Activated T-cell treated with anti-CD3 and anti-CD28 coated beads, Interleukin-2, amount 50 U/mL, for 48 hours (primary cell): ENCODE measurements around the gene SUPT6H.
A peak's percentile ranks its signal among the peaks of the same experiment; 100 is the strongest.

ENCODE experiments used
- DNase-seq, 2 experiments: peaks; one replicate each; pipeline ENCODE4 v3.0.0-alpha.2; 2020

Gene SUPT6H

GRCh38 chr17:28737770-28738679, 76.0 kb downstream of the SUPT6H start:
- DNase-seq = no peak

GRCh38 chr17:28738680-28739384, 76.8 kb downstream of the SUPT6H start:
- peak; percentile 57 to 65 for DNase-seq

DNA sequence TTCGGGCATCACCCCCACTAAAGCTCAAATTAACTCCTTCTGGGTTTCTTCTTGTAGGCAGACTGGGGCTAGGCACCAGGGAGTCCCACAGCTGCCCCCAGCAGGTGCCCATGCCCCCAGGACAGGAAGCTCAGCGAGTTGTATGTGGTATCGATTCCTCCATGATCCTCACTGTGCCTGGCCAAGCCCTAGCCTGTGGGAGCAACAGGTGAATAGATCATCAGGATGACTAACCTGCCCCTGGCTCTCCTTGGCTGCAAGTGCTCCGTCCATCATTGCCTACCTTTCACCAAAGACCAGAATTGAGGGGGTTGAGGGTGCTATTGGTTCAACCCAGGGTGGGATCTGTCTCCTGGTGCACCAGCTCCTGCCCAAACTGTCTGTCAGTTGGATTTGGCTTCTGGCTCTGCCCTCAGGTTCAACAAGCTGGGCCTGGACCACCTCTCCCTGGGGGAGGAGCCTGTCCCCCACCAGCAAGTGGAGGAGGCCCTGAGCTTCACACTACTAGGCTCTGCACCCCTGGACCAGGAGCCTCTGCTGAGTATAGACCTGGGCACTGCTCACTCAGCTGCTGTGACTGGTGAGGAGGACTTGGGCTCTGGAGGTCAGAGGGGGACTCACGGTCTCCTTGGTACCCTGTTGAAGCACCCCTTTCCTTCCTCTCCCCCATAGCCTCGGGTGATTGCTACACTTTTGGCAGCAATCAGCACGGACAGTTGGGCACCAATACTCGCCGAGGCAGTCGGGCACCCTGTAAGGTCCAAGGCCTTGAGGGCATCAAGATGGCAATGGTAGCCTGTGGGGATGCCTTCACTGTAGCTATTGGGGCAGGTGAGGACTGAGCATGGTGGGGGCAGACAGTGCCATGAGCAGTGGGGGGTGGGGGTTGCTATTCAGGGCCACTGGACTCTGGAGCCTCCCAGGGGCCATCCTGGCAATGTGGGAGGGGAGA, 78.7 kb downstream of the SUPT6H start:
- no peak for DNase-seq

GRCh38 chr17:28741358-28742349, 79.6 kb downstream of the SUPT6H start:
- no peak for DNase-seq

DNA sequence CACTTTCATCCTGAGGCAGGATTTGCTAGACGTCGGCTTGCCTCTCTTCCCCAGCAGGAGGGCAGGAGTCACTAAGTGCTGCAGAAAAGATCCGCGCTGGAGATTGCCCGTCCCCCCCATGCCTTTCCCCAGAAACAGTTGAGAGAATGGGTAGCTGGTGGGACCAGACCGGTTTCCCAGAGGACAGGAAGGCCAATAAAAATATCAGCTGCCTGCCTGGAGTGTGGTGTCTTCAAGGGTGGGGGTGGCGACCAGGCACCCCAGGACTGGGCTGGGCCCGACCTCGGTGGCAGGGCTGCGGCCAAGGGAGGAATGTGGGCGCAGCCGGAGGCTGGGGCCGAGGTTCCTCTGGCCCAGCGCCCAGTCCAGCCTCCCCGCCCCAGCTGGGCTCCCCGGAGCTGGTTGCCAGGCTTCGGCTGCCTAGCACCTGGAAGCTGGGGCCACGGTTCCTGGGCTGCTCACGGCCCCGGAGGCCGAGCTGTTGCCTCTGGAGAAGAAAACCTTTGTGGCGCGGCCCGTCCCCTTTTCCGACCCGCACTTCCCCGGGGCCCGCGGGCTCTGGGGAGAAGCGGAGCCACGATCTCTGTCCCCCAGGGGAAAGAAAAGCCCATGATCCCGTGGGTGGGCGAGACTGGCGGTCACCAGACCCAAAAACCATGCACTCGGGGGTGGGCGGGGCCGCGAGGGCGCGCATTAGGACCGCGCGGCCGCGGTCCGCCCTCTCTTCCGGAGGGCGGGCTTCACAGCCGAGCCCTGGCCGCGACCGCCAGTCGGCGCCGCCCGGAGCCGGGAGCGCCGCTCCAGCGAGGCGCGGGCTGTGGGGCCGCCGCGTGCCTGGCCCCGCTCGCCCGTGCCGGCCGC, 81.5 kb downstream of the SUPT6H start, which contains the start of gene TRAF4:
Gene TRAF4, plus strand, starts transcription at position 769 of the 861 bp plus-strand sequence. CDS start 102 bp downstream, outside the sequence.
- peak; percentile 90 for DNase-seq

GRCh38 chr17:28744104-28744971, 82.3 kb downstream of the SUPT6H start:
- DNase-seq = peak; percentile 81 to 83

DNA sequence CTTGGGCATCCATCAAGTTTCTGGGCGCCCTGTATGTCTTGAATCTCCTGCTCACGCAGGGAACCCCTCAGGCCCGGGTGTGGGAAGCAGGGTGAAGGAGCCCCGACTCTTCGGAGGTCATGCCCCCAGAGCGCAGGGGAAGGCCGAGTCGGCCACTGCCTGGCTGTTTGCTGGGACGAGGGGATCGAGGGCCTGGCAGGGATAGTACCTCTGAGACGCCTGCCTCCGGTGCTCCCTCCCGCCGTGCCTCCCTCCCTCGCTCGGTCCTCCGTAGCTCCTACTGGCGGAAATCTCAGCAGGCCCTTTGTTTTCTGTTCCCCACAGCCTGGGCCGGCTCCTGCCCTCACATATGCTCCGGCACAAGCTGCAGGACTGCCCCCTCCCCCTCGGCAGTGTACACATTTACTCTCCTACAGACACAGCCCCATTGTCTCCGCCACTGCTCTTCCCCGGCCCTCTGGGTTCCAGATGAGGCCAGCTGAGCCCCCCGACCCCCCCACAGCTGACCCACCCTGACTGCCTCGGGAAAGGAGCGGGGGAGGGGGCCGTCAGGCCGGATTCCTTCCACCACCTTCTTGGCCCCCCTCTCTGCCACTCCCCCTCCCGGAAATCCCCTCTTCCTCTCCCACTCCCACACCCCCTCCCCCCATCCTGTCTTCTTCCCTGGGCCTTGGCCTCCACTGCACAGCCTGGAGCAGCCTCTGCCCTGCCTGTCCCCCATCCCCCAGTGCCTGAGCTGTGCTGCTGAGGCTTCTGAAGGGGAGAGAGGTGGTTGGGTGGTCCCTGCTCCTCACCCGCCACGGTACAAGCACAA, 83.2 kb downstream of the SUPT6H start:
- DNase-seq = peak in 1 of 2 experiments; percentile 57

DNA sequence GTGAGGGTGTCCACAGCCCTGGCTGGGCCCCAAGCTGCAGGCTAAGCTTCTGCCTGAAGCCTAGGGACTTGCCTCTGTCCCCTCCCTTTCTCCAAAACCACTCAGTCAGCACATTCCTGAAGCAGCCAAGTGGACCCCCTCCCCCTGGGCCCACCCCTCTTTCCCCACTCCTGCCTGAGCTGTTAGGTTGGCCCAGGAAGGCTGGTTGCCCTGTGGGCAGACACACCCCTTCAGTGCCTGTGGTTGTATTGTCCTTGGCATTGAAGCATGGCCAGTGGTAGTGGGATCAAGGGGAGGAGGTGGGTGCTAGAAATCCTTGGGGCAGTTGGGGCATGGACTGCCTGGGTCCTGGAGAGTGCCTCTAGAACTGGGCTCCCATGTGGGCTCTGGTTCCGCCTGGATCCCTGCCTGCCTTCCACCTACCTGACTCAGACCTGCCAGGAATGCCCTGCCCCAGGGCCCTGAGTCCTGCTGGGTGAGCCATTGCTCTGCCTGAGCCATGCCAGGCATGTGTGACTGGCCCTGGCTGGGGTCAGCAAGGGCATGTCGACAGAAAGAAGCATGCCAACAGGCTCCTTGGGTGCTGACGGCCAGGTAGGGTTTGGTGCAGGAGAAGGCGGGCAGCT, 83.9 kb downstream of the SUPT6H start:
- no peak for DNase-seq

GRCh38 chr17:28746611-28747050, 84.6 kb downstream of the SUPT6H start:
- DNase-seq = no peak

DNA sequence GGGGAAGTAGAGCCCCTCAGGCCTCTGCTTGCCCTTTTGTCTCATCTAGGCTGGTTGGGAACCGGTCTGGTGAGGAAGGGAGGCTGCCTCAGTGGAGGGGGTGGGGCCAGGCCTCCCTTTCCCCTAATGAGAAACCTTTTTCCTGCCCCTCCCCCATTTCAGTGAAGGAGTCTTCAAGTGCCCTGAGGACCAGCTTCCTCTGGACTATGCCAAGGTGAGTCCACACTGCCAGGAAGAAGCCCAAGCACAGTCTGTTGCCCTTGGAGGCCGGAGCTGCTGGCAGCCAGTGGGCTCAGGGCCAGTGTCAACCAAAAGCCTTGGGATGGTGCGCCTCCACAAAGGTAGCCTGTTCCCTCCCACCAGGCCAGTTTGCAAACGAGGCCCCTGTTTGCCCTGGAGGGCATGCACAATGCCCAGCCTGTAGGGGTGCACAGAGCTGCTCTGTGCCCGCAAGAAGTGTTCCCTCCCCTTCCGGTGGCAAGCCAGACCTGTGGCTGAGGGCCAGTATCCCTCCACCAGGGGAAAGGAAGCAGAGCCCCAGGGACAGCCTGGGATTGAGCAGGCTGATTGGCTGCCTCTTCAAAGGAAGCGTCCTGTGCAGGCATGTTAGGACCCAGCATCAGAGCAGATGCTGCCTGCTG, 85.2 kb downstream of the SUPT6H start:
- DNase-seq = no peak

DNA sequence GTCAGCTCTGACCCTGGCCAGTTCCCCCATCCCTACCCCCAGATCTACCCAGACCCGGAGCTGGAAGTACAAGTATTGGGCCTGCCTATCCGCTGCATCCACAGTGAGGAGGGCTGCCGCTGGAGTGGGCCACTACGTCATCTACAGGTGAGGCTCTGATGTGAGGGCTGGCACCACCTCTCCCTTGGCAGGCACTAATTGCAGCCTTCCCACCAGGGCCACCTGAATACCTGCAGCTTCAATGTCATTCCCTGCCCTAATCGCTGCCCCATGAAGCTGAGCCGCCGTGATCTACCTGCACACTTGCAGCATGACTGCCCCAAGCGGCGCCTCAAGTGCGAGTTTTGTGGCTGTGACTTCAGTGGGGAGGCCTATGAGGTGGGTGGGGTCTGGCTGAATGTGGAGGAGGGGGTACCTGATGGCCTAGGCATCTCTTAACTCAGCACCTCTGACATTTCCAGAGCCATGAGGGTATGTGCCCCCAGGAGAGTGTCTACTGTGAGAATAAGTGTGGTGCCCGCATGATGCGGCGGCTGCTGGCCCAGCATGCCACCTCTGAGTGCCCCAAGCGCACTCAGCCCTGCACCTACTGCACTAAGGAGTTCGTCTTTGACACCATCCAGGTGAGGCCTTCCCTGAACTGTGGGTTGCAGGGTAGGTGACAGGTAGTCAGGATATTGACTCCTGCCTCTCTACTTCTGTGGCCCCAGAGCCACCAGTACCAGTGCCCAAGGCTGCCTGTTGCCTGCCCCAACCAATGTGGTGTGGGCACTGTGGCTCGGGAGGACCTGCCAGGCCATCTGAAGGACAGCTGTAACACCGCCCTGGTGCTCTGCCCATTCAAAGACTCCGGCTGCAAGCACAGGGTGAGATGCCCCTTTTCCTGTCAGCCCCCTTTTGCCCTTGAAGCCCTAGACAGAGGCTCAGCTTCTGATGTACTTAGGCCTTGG, 86.1 kb downstream of the SUPT6H start:
- no peak for DNase-seq

- DNase-seq = no peak
Measured at GRCh38 chr17:28748852-28749515, 87.0 kb downstream of the SUPT6H start.

GRCh38 chr17:28749516-28750177, 87.6 kb downstream of the SUPT6H start:
- DNase-seq = no peak

GRCh38 chr17:28750178-28751047, 88.4 kb downstream of the SUPT6H start:
- peak; percentile 94 to 95 for DNase-seq
